OCI-LY7 (cell line): ENCODE measurements around the gene TRAF3IP1. TPM values are rescaled to one million over a fixed set of nuclear protein-coding genes. Genes with fewer than 3 reads are reported as not detected.

ENCODE experiments used
- BruUV-seq: library from RNA; stranded (reverse); fragments of 400-500 nt; replicated peaks from 2 replicates; lab custom pipeline; 2021; lab: Mats Ljungman, UMichigan
- CTCF ChIA-PET: fragments of 300-600 bp; sonication (Branson Sonifier 250); formaldehyde crosslinking; loops from one replicate; lab custom pipeline; 2022; ENCODE audit warnings: antibody characterized with exemption; ENCODE audit not compliant: unreplicated experiment; lab: Charles Lee
- POLR2A ChIA-PET: fragments of 300-600 bp; sonication (Branson Sonifier 250); formaldehyde crosslinking; loops from one replicate; lab custom pipeline; 2022; ENCODE audit warnings: antibody characterized with exemption; lab: Charles Lee
- DNase-seq: peaks from one replicate; pipeline ENCODE4 v3.0.0-alpha.2; 2015; ENCODE audit warnings: low spot score
- H2AFZ ChIP-seq: fragments of 200-600 bp; sonication (generic), shearing (Covaris generic); 2 replicates; pipeline ENCODE4 v1.6.1; 2014; ENCODE audit warnings: mild to moderate bottlenecking, antibody characterized with exemption, low read length, moderate library complexity
- H3K27ac ChIP-seq: fragments of 200-600 bp; sonication (generic); 2 replicates; pipeline ENCODE4 v1.5.1; 2014; ENCODE audit warnings: mixed run types, low read depth, mild to moderate bottlenecking, moderate library complexity, low read length, inconsistent platforms; ENCODE audit not compliant: poor library complexity, severe bottlenecking
- H3K36me3 ChIP-seq: fragments of 200-600 bp; sonication (generic); 2 replicates; pipeline ENCODE4 v1.6.1; 2014; ENCODE audit warnings: mild to moderate bottlenecking, antibody characterized with exemption, low read length, moderate library complexity, mixed read lengths; ENCODE audit not compliant: insufficient read depth
- H3K4me1 ChIP-seq: fragments of 200-600 bp; sonication (generic); 2 replicates; pipeline ENCODE4 v1.5.1; 2014; ENCODE audit warnings: mild to moderate bottlenecking, low read length; ENCODE audit not compliant: insufficient read depth, poor library complexity, severe bottlenecking
- H3K4me2 ChIP-seq: fragments of 200-600 bp; sonication (generic); 2 replicates; pipeline ENCODE4 v1.6.1; 2014; ENCODE audit warnings: mild to moderate bottlenecking, low read length
- H3K4me3 ChIP-seq: fragments of 200-600 bp; sonication (generic); 2 replicates; pipeline ENCODE4 v1.5.1; 2014; ENCODE audit warnings: mild to moderate bottlenecking, low read depth, low read length; ENCODE audit not compliant: poor library complexity, severe bottlenecking
- H3K79me2 ChIP-seq: fragments of 200-600 bp; sonication (generic); 2 replicates; pipeline ENCODE4 v1.6.1; 2016; ENCODE audit warnings: low read depth, mild to moderate bottlenecking, low read length, moderate library complexity, mixed read lengths; ENCODE audit not compliant: insufficient read depth
- H3K9me2 ChIP-seq: fragments of 200-600 bp; sonication (generic); 2 replicates; pipeline ENCODE4 v1.6.1; 2016; ENCODE audit warnings: mild to moderate bottlenecking, low read length, mixed read lengths; ENCODE audit not compliant: insufficient read depth
- H3K9me3 ChIP-seq: fragments of 200-600 bp; sonication (generic); 2 replicates; pipeline ENCODE4 v1.6.1; 2014; ENCODE audit warnings: mild to moderate bottlenecking, mixed run types, low read length, mixed read lengths
- H4K20me1 ChIP-seq: fragments of 200-600 bp; sonication (generic); 2 replicates; pipeline ENCODE4 v1.6.1; 2014; ENCODE audit warnings: mild to moderate bottlenecking, antibody characterized with exemption, low read length, moderate library complexity, mixed read lengths; ENCODE audit not compliant: insufficient read depth
- CTCF ChIP-seq: fragments of 200-600 bp; sonication (generic); conservative IDR thresholded peaks from 2 replicates; pipeline ENCODE4 v1.5.1; 2014; ENCODE audit warnings: mild to moderate bottlenecking, antibody characterized with exemption, low read length, moderate library complexity, mixed read lengths
- EZH2phosphoT487 ChIP-seq: fragments of 200-600 bp; sonication (generic); IDR thresholded peaks from 2 replicates; pipeline ENCODE4 v1.6.1; 2018; ENCODE audit warnings: low read depth, borderline replicate concordance, mild to moderate bottlenecking, mixed run types, antibody characterized with exemption, low read length, moderate library complexity, mixed read lengths
- intact Hi-C: fragments of 100-400 bp; cut with micrococcal nuclease; formaldehyde crosslinking; loops from one replicate; pipeline ENCODE4 v1.10.0; 2022; ENCODE audit not compliant: unreplicated experiment
- total RNA-seq, 2 experiments: library from RNA; depleted of rRNA in 1 of 2; stranded (reverse); fragments of >200 nt in 1 of 2; shearing (Covaris generic) in 1 of 2; gene quantifications; 2 replicates each; pipeline ENCODE4 v1.2.3, GENCODE V29; 2014 to 2022

Gene TRAF3IP1
- total RNA-seq, 2 experiments from 2014 or later, result 8.2 to 13.8 TPM

DNA sequence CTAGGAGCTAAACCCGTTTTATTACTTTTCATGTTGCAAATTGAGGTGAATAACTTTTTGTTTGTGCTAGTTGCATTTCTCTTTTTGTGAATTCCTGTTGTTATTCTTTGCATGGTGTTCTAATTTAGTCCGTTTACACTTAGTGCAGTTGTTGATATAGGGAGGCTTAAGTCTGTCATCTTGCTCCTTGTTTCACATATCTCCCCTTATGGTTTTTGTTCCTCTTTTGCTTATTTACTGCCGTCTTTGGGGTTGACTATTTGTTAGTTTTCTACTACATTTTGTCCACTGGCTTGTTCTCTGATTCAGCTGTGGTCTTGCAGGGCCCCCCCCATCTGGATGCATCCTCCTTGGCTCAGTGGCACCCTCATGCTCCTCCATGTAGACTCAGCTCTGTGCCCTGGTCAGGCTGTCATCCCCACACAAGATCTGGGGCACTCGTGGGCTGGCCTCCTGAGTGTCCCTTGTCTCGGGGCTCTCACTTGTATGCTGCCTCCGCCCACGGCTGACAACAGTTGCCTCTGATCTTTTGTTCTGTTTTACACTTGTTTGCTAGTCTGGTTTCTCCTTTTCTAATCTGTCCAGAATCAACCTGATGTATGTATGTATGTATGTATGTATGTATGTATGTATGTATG, 63.5 kb downstream of the TRAF3IP1 start:
- TF ChIP-seq EZH2phosphoT487, result no peak
- Histone ChIP-seq H3K4me3 (no peak overlapping the region), H3K4me1 (no peaks in the 10 kb centered on the region), H3K27ac (no peak overlapping the region), H3K79me2 (no peaks in the 10 kb centered on the region), H3K4me2 (no peak overlapping the region), H3K36me3 (no peaks in the 10 kb centered on the region), H3K9me2 (no peaks in the 10 kb centered on the region), H2AFZ (no peak overlapping the region), H3K9me3 (no peaks in the 10 kb centered on the region), H4K20me1 (no peaks in the 10 kb centered on the region)
- ChIA-PET POLR2A (no interaction called here), CTCF (no interaction called here)
- no peak for DNase-seq
- intact Hi-C loops, result no loop called here
- BruUV-seq, result no TSS peak

GRCh38 chr2:238387332-238387731, 67.0 kb downstream of the TRAF3IP1 start:
- H3K9me3 ChIP-seq, result no peaks in the 10 kb centered on the region
- CTCF ChIA-PET, result no interaction called here
- no peaks in the 10 kb centered on the region for H3K9me2 ChIP-seq
- DNase-seq, result no peak
- no peak overlapping the region for H3K27ac ChIP-seq
- no peaks in the 10 kb centered on the region for H4K20me1 ChIP-seq
- POLR2A ChIA-PET, result interaction anchor here (0.7 kb wide), 1 partner anchor 9 kb away, joined by 4 read pairs; no protein-coding TSS in a partner anchor
- intact Hi-C loops, result no loop called here
- no TSS peak for BruUV-seq
- H2AFZ ChIP-seq, result no peak overlapping the region
- no peaks in the 10 kb centered on the region for H3K4me1 ChIP-seq
- TF ChIP-seq CTCF (no peak), EZH2phosphoT487 (no peak)
- H3K79me2 ChIP-seq, result no peaks in the 10 kb centered on the region
- H3K4me2 ChIP-seq, result no peak overlapping the region
- no peak overlapping the region for H3K4me3 ChIP-seq
- H3K36me3 ChIP-seq, result no peaks in the 10 kb centered on the region

DNA sequence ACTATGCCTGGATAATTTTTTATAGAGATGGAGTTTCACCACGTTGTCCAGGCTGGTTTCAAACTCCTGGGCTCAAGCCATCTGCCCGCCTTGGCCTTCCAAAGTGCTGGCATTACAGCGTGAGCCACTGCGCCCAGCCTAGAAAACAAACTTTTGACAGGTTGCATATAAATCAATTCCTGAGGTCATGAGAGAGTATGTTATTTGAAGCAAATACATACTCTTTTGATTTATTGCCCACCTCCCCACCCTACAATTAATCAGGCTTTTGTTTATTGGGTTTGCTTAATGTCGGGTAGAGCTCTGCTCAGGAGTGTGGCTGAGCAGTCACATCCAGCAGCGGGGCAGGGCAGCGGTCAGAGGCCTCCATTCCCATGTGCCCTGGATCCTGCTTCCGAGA, 68.5 kb downstream of the TRAF3IP1 start:
- Histone ChIP-seq H3K9me2 (no peaks in the 10 kb centered on the region), H4K20me1 (no peaks in the 10 kb centered on the region), H3K79me2 (no peaks in the 10 kb centered on the region), H2AFZ (no peak overlapping the region), H3K27ac (no peak overlapping the region), H3K4me3 (no peak overlapping the region), H3K4me1 (no peaks in the 10 kb centered on the region), H3K9me3 (no peaks in the 10 kb centered on the region), H3K4me2 (no peak overlapping the region), H3K36me3 (no peaks in the 10 kb centered on the region)
- POLR2A ChIA-PET, result no interaction called here
- DNase-seq, result no peak
- intact Hi-C loops, result no loop called here
- no TSS peak for BruUV-seq
- CTCF ChIA-PET, result no interaction called here
- no peak for TF ChIP-seq EZH2phosphoT487
- no peak for TF ChIP-seq CTCF
